HG03039 (cell line): ENCODE data around the gene RUNDC3A.
A peak's percentile ranks its signal among the peaks of the same experiment; 100 is the strongest.
"Not testable (repeated sequence)": the region's sequence is repeated elsewhere in the genome, so short reads cannot be mapped to it uniquely, and the experiment has no call there.

ENCODE experiments used
- ATAC-seq: cut with Tn5 transposase; IDR thresholded peaks from one replicate; pipeline ENCODE4 v1.9.1; 2021; ENCODE audit warnings: mild to moderate bottlenecking, moderate library complexity; ENCODE audit not compliant: unreplicated experiment

The RUNDC3A gene

DNA sequence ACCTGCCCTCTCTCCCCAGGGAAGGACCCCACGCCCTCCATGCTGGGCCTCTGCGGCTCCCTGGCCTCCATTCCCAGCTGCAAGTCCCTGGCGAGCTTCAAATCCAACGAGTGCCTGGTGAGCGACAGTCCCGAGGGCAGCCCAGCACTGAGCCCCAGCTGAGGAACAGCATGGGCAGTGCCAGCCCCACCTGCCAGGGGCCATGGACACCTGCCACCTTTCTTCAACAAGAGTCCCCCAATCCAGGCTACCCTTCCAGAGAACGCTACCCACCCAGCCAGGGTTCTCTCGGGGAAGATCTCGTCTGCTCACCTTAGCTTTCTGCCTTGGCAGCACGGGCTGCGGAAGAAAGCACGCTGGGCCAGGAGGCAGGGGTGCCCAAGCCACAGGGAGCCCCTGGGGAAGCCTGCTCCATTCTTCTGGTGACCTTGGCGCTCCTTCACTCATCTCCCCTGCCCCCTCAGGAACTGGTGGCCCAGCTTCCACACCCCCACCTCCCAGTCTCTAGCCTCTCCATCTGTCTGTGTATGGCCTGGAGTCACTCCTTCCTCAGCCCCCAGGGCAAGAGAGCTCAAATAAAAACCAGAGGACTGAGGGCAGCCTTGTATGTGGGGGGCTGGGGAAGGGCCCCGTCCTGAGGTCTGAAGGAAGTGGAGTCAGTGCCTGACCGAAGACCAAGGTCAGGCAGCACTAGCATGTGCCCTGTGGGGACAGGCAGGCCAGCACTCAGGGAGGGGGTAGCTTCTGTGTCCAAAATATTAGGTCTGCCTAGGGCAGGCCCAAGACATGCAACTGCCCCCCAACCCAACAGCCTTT is 9.9 kb downstream of the RUNDC3A start:
- ATAC-seq = no peak

- no peak for ATAC-seq
These were observed 11.7 kb downstream of the RUNDC3A start for GRCh38 chr17:44320066-44320465.

- no peak for ATAC-seq
These were observed 13.1 kb downstream of the RUNDC3A start for GRCh38 chr17:44321246-44322120.

GRCh38 chr17:44322236-44322895 is 14.0 kb downstream of the RUNDC3A start:
- no peak for ATAC-seq

- no peak for ATAC-seq
These were observed 15.1 kb downstream of the RUNDC3A start for GRCh38 chr17:44323359-44324091.

- ATAC-seq = peak; percentile 4
These were observed 15.7 kb downstream of the RUNDC3A start for GRCh38 chr17:44324092-44324570.

DNA sequence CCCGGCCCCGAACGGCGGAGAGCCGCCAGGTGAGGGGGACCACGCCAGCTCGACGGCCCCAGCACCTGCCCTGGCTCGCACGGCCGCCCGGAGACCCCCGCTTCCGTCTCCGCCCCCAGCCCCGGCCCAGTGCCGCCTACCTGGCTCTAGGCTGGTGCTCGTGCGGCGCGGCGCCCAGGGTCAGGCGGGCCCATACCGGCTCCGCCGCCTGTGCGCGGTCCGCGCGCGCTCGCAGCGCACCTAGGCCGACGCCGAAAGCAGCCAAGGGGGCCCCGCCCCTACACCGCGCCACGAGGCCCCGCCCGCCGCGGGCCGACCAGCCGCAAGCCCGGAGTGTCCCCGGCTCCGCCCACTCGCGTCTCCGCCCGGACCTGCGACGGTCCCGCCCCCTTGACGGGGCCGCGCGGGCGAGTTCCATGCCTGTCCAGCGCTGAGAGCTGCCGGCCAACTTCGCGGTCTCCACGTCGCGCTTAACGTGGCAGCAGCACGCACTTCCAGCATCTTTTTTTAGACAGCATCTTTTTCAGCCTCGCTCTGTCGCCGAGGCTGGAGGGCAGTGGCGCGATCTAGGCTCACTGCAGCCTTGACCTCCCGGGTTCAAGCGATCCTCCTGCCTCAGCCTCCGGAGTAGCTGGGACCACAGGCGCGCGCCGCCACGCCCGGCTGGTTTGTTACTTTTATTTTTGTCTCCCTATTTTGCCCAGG is 16.3 kb downstream of the RUNDC3A start, which contains the start of gene SLC25A39:
TSS of gene SLC25A39 (minus strand) at position 253 of the 705 bp plus-strand sequence. CDS start 1,261 bp downstream, outside the sequence.
- peak; percentile 66 for ATAC-seq

- ATAC-seq = no peak
These were observed 18.6 kb downstream of the RUNDC3A start for GRCh38 chr17:44326861-44327444.

GRCh38 chr17:44327715-44328449 is 19.5 kb downstream of the RUNDC3A start:
- no peak for ATAC-seq

DNA sequence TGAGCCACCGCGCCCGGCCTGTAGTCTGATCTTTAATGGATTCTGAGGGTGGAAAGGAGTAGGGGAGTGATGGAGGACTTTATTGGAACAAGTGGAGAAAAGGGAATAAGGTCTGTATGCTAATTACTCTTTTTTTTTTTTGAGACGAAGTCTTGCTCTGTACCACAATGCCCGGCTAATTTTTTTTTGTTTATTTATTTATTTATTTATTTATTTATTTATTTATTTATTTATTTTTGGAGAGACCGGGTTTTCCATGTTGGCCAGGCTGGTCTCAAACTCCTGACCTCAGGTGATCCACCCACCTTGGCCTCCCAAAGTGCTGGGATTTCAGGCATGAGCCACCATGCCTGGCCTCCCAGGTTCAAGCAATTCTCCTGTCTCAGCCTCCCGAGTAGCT is 21.1 kb downstream of the RUNDC3A start:
- ATAC-seq = not testable (repeated sequence)

- ATAC-seq = not testable (repeated sequence)
These were observed 21.9 kb downstream of the RUNDC3A start for GRCh38 chr17:44330263-44330662.

GRCh38 chr17:44331249-44331760 is 22.9 kb downstream of the RUNDC3A start:
- no peak for ATAC-seq

DNA sequence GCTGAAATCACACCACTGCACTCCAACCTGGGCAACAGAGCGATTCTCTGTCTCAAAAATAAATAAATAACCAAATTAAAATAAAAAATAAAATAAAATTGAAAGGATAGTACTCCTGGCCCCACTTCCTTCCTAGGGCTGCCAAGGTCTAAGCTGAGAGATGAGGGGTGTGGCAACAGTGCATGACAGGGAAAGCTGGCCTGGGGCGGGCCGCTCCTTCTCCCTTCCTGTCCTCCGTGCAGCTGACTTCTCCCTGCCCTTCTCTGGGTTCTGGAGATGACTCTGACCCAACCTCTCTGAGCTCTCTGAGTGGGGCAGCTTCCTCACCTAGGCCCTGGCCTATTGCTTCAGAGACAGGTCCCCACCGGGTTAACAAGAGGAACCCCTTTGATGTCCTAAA is 25.0 kb downstream of the RUNDC3A start:
- no peak for ATAC-seq

- no peak for ATAC-seq
These were observed 25.9 kb downstream of the RUNDC3A start for GRCh38 chr17:44334315-44334714.

DNA sequence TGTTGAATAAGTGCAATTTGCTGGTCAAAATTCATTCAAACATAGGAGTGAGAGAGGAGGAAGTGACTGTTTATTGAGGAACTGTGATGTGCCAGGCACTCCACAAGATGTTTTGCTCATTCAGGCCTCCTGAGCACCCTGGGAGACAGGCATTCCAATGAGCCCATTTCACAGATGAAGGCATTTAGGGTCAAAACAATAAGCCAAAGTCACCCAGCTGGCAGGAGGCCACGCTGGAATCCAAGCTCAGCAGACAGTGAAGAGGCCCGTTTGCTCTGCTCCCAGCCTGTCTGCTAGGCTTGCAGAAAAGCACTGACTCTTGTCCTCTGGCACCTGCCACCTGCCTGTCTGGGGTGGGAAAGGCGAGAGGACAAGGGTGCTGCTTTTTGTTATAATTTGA is 26.3 kb downstream of the RUNDC3A start:
- no peak for ATAC-seq

DNA sequence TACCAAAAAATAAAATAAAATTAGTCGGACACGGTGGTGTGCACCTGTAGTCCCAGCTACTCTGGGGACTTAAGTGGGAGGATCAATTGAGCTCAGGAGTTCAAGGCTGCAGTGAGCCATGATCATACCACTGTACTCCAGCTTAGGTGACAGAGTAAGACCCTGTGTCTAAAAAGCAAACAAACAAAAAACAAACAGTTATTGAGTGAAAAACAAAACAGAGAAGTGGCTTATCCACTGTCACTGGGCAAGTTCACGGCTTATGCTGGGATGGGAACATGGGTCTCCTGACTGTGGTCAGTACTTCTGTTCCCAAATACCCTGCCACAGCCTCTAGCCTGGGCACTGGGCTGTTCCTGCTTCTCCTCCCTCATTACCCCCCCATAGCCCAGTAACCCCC is 27.2 kb downstream of the RUNDC3A start:
- ATAC-seq = no peak

DNA sequence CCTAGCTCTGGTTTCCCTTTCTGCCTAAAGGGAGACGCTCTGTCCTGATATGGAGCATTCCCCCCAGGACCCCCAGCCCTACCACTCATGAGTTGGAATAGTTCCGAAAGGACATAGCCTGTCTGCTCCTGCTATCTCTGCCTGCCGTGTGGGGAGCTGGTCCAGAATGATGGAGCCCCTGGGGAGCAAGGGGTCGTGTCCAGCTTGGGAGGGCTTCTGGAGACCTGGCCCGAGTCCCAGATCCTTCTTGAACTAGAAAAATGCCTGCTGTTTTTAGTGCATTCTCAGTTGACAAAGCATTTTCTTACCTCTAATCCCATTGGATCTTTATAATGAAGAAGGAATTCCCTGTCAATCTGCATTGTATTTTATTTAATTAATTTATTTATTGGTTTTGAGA is 27.6 kb downstream of the RUNDC3A start:
- no peak for ATAC-seq

GRCh38 chr17:44338702-44339101 is 30.3 kb downstream of the RUNDC3A start:
- ATAC-seq = no peak
